HCT116 (cell line): ENCODE data around the gene LPAR3. TPM values are rescaled to one million over a fixed set of nuclear protein-coding genes. Genes with fewer than 3 reads are reported as not detected.

Experiments used
- ATAC-seq: fragments of 200-7000 bp; cut with Tn5 transposase; 2 replicates; pipeline ENCODE4 v1.9.1; 2020; ENCODE audit warnings: mild to moderate bottlenecking, moderate library complexity
- BruUV-seq: library from RNA; stranded (reverse); fragments of 400-500 nt; replicated peaks from 2 replicates; lab custom pipeline; 2021; lab: Mats Ljungman, UMichigan
- CTCF ChIA-PET: fragments of 300-600 bp; sonication (Branson Sonifier 250); formaldehyde crosslinking; loops from one replicate; lab custom pipeline; 2021; ENCODE audit warnings: antibody characterized with exemption; lab: Charles Lee
- POLR2A ChIA-PET: fragments of 300-600, 350-600 bp; sonication (Branson Sonifier 250); formaldehyde crosslinking; loops from one replicate; lab custom pipeline; 2021; ENCODE audit warnings: antibody characterized with exemption; lab: Charles Lee
- RAD21 ChIA-PET, 2 experiments: fragments of 300-600 bp; sonication (Branson Sonifier 250); formaldehyde crosslinking; loops; one replicate each; lab custom pipeline; 2023; ENCODE audit warnings: low total read pairs in 2 of 2; ENCODE audit not compliant: uncharacterized antibody in 2 of 2, unreplicated experiment in 2 of 2, low non-redundant PET in 1 of 2; lab: Charles Lee
- DNase-seq: peaks from one replicate; pipeline ENCODE4 v3.0.0-alpha.2; 2010; ENCODE audit warnings: low read depth, low spot score
- H2AFZ ChIP-seq: fragments of 200-600 bp; shearing (Covaris generic), sonication (generic); 2 replicates; pipeline ENCODE4 v1.6.1; 2017; ENCODE audit warnings: low read depth, mixed run types, mixed read lengths, antibody characterized with exemption, low read length; ENCODE audit not compliant: poor library complexity, severe bottlenecking
- H3K27ac ChIP-seq: 2 replicates; pipeline ENCODE4 v1.5.1; 2012; ENCODE audit warnings: low read depth, low read length
- H3K27me3 ChIP-seq: fragments of 200-600 bp; sonication (generic); 2 replicates; pipeline ENCODE4 v1.6.1; 2016; ENCODE audit warnings: mixed run types, low read length, mixed read lengths; ENCODE audit not compliant: insufficient read depth
- H3K36me3 ChIP-seq, 2 experiments: fragments of 200-500 bp in 1 of 2; fragments of 200-600 bp in 1 of 2; sonication (Bioruptor generic) in 1 of 2; sonication (generic) in 1 of 2; 2 replicates each; pipeline versions ENCODE4 v1.5.1 to v1.6.1; 2014 to 2016; ENCODE audit warnings: low read length in 2 of 2, inconsistent platforms in 1 of 2, mixed read lengths in 1 of 2, mixed run types in 1 of 2; ENCODE audit not compliant: insufficient read depth in 2 of 2, control insufficient read depth in 1 of 2
- H3K4me1 ChIP-seq, 2 experiments: fragments of 200-600 bp in 1 of 2; sonication (generic) in 1 of 2; 2 replicates each; pipeline versions ENCODE4 v1.5.1 to v1.6.1; 2012 to 2017; ENCODE audit warnings: low read length in 2 of 2, inconsistent platforms in 1 of 2, mild to moderate bottlenecking in 1 of 2, mixed read lengths in 1 of 2, mixed run types in 1 of 2, moderate library complexity in 1 of 2; ENCODE audit not compliant: insufficient read depth in 2 of 2, control insufficient read depth in 1 of 2
- H3K4me2 ChIP-seq: fragments of 200-600 bp; sonication (generic); 2 replicates; pipeline ENCODE4 v1.6.1; 2017; ENCODE audit warnings: mixed run types, low read length, mixed read lengths
- H3K4me3 ChIP-seq, 2 experiments: fragments of 200-600 bp in 1 of 2; sonication (generic) in 1 of 2; replicated peaks in 1 of 2; 2 replicates each; pipeline ENCODE4 v1.5.1; 2011 to 2016; ENCODE audit warnings: low read length in 2 of 2, control low read depth in 1 of 2, low read depth in 1 of 2, mild to moderate bottlenecking in 1 of 2, mixed read lengths in 1 of 2, mixed run types in 1 of 2
- H3K79me2 ChIP-seq: fragments of 200-600 bp; sonication (generic); 2 replicates; pipeline ENCODE4 v1.6.1; 2017; ENCODE audit warnings: mild to moderate bottlenecking, mixed run types, low read length, moderate library complexity, mixed read lengths; ENCODE audit not compliant: insufficient read depth
- H3K9ac ChIP-seq: fragments of 200-600 bp; sonication (generic); 2 replicates; pipeline ENCODE4 v1.6.1; 2016; ENCODE audit warnings: low read length, mixed read lengths
- H3K9me2 ChIP-seq: fragments of 200-600 bp; sonication (generic), shearing (Covaris generic); 2 replicates; pipeline ENCODE4 v1.6.1; 2017; ENCODE audit warnings: mixed run types, mild to moderate bottlenecking, moderate library complexity; ENCODE audit not compliant: insufficient read depth
- H3K9me3 ChIP-seq, 2 experiments: fragments of 200-500 bp in 1 of 2; fragments of 200-600 bp in 1 of 2; sonication (Bioruptor generic) in 1 of 2; sonication (generic) in 1 of 2; 2 replicates each; pipeline ENCODE4 v1.6.1; 2014 to 2017; ENCODE audit warnings: low read length in 2 of 2, mixed read lengths in 2 of 2, inconsistent platforms in 1 of 2, low read depth in 1 of 2, mild to moderate bottlenecking in 1 of 2, mixed run types in 1 of 2, moderate library complexity in 1 of 2; ENCODE audit not compliant: control insufficient read depth in 1 of 2, insufficient read depth in 1 of 2
- H4K20me1 ChIP-seq: fragments of 200-600 bp; sonication (generic), shearing (Covaris generic); 2 replicates; pipeline ENCODE4 v1.6.1; 2017; ENCODE audit warnings: mixed run types, mild to moderate bottlenecking, moderate library complexity; ENCODE audit not compliant: insufficient read depth
- CBX3 ChIP-seq: IDR thresholded peaks from 2 replicates; pipeline ENCODE4 v1.6.1; 2012; ENCODE audit warnings: low read depth
- CEBPB ChIP-seq: IDR thresholded peaks from 2 replicates; pipeline ENCODE4 v1.6.1; 2012; ENCODE audit warnings: low read depth
- JUND ChIP-seq: IDR thresholded peaks from 2 replicates; pipeline ENCODE4 v1.6.1; 2012
- POLR2A ChIP-seq: IDR thresholded peaks from 2 replicates; pipeline ENCODE4 v1.7.0; 2011; ENCODE audit warnings: borderline replicate concordance; ENCODE audit not compliant: insufficient read depth, insufficient read length; ENCODE audit errors: extremely low read depth
- POLR2AphosphoS5 ChIP-seq: IDR thresholded peaks from 2 replicates; pipeline ENCODE4 v1.6.1; 2011; ENCODE audit warnings: mild to moderate bottlenecking, low read depth, low read length, moderate library complexity
- RAD21 ChIP-seq: IDR thresholded peaks from 2 replicates; pipeline ENCODE4 v1.6.1; 2012; ENCODE audit warnings: low read depth, mild to moderate bottlenecking
- SIN3A ChIP-seq: IDR thresholded peaks from 2 replicates; pipeline ENCODE4 v1.6.1; 2012; ENCODE audit warnings: low read depth
- SP1 ChIP-seq: IDR thresholded peaks from 2 replicates; pipeline ENCODE4 v1.6.1; 2012; ENCODE audit warnings: low read depth
- SRF ChIP-seq: IDR thresholded peaks from 2 replicates; pipeline ENCODE4 v1.6.1; 2012; ENCODE audit warnings: low read depth
- ZNF274 ChIP-seq: fragments of 200-500 bp; sonication (Bioruptor generic); IDR thresholded peaks from 2 replicates; pipeline ENCODE4 v1.6.1; 2014; ENCODE audit warnings: mild to moderate bottlenecking, low read depth, low read length, inconsistent platforms
- intact Hi-C: fragments of 100-400 bp; cut with micrococcal nuclease; formaldehyde crosslinking; loops from 2 replicates; pipeline ENCODE4 v1.10.0; 2022
- total RNA-seq: library from RNA; stranded (reverse); gene quantifications from one replicate; pipeline ENCODE4 v1.2.1, GENCODE V29; 2021; ENCODE audit not compliant: unreplicated experiment
- TF ChIP-seq, protein P1 (sequence below): IDR thresholded peaks from 2 replicates; pipeline ENCODE4 v1.6.1; 2011; ENCODE audit warnings: mild to moderate bottlenecking, low read length, moderate library complexity; ENCODE audit not compliant: insufficient replicate concordance; ENCODE audit errors: extremely low read depth
- TF ChIP-seq, protein P2 (sequence below): IDR thresholded peaks from 2 replicates; pipeline ENCODE4 v1.6.1; 2012

The LPAR3 gene
- total RNA-seq, 1 experiment from 2014 or later = 27.2 TPM

DNA sequence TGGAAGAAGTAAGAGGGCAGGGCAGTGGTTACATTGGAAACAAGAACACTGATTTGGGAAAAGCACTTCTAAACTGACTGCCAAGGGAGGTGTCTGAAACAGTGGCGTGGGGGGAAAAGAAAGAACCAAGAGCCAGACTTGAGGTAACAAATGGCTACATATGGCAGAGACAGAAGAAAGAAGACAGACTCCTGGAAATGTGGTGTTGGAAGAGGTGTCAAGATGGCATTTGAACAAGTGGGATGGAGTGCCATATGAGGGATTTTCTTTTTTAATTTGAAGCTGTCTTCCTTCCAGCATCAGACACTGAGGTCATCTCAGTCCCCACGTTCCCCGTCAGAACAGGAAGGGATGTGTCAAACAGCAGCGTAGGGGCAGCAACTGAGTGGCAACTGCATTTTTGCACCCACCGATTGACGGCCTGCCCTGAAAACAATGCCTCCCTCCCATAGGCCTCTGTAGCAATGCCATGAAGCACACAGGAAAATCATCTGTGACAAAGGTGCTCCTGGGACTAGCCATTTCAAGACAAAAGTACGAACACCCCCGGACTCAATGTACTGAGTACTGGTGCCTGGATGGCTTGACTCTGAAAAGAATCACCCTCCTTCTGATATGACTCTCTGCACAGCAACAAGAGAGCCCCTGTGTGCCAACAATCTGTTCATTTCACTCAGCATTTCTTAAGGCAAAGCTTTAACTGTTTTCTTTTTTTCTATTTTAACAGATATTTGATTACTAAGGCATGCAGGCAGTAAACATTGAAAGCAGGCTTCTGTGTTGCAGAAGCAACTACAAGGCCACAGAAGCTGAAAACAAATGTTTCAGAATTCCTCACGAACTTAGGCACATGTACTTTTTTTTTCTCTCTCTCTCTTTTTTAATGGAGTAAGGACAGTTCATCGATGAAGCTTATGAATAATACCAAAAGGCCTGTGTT lies 37.0 kb downstream of the LPAR3 start:
- ChIA-PET CTCF (no interaction called here), RAD21 (no interaction called here), POLR2A (no interaction called here)
- no peaks in the 10 kb centered on the region for H3K9me3 ChIP-seq
- ATAC-seq = no peak
- H3K4me2 ChIP-seq = no peak overlapping the region
- no peaks in the 10 kb centered on the region for H3K9me2 ChIP-seq
- H2AFZ ChIP-seq = no peak overlapping the region
- H4K20me1 ChIP-seq = no peaks in the 10 kb centered on the region
- H3K4me1 ChIP-seq = peaks cover 9 to 38% of the 10 kb centered on the region in 2 experiments
- no TSS peak for BruUV-seq
- TF ChIP-seq CEBPB = no peak
- no peak for TF ChIP-seq POLR2A
- TF ChIP-seq CBX3 = no peak
- TF ChIP-seq RAD21 = no peak
- TF ChIP-seq SP1 = no peak
- TF ChIP-seq JUND = no peak
- TF ChIP-seq, protein P1, sequence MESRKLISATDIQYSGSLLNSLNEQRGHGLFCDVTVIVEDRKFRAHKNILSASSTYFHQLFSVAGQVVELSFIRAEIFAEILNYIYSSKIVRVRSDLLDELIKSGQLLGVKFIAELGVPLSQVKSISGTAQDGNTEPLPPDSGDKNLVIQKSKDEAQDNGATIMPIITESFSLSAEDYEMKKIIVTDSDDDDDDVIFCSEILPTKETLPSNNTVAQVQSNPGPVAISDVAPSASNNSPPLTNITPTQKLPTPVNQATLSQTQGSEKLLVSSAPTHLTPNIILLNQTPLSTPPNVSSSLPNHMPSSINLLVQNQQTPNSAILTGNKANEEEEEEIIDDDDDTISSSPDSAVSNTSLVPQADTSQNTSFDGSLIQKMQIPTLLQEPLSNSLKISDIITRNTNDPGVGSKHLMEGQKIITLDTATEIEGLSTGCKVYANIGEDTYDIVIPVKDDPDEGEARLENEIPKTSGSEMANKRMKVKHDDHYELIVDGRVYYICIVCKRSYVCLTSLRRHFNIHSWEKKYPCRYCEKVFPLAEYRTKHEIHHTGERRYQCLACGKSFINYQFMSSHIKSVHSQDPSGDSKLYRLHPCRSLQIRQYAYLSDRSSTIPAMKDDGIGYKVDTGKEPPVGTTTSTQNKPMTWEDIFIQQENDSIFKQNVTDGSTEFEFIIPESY = no peak
- no peak for TF ChIP-seq SRF
- no peak for TF ChIP-seq ZNF274
- no peak for TF ChIP-seq SIN3A
- TF ChIP-seq POLR2AphosphoS5 = no peak
- TF ChIP-seq, protein P2, sequence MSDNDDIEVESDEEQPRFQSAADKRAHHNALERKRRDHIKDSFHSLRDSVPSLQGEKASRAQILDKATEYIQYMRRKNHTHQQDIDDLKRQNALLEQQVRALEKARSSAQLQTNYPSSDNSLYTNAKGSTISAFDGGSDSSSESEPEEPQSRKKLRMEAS = no peak
- no peak for DNase-seq
- intact Hi-C loops = no loop called here
- H3K27me3 ChIP-seq = no peaks in the 10 kb centered on the region
- no peak overlapping the region for H3K4me3 ChIP-seq
- no peak overlapping the region for H3K9ac ChIP-seq
- no peaks in the 10 kb centered on the region; the same call in 1 of the 2 replicates for H3K79me2 ChIP-seq
- no peak overlapping the region for H3K27ac ChIP-seq
- peaks cover 0 to 4% of the 10 kb centered on the region in 2 experiments; a peak in 1 of 4 replicates for H3K36me3 ChIP-seq
